H1 (cell line): ENCODE results near the gene SLC22A13. TPM values are rescaled to one million over a fixed set of nuclear protein-coding genes. Genes with fewer than 3 reads are reported as not detected.

Source experiments
- CBX5 ChIP-seq: fragments of 300-800, 300-1000 bp; sonication (generic); IDR thresholded peaks from 2 replicates; pipeline ENCODE4 v1.7.1; 2016; ENCODE audit warnings: antibody characterized with exemption, low read length, low read depth
- polyA plus RNA-seq, 7 experiments: library from polyadenylated mRNA; depleted of rRNA in 3 of 7; stranded (reverse) in 5 of 7; unstranded in 2 of 7; fragments of >200 nt in 5 of 7; fragments of 200-250 nt in 2 of 7; gene quantifications; 1 replicate in 5 of 7; 2 replicates in 1 of 7; 4 replicates in 1 of 7; pipeline versions ENCODE4 v1.2.1 to v1.2.3, GENCODE V29; 2011 to 2013; ENCODE audit warnings: missing spikeins in 2 of 7, mixed read lengths in 2 of 7
- total RNA-seq: library from RNA; stranded (reverse); fragmentation: NEBNext Ultra II Directional; extraction: Animal tissue kit (Norgen Biotek cat#: 25700); gene quantifications from 2 replicates; pipeline ENCODE4 v1.2.1, GENCODE V29; 2021
- TF ChIP-seq, protein P1 (sequence below): fragments of 300-600 bp; sonication (generic); IDR thresholded peaks from 2 replicates; pipeline ENCODE4 v1.7.1; 2012; ENCODE audit warnings: low read length, moderate library complexity, mild to moderate bottlenecking, inconsistent platforms; ENCODE audit not compliant: insufficient replicate concordance

SLC22A13 gene
- total and polyA plus RNA-seq, 2 of the 8 experiments (the other 6 are each of a cell fraction or from before 2014, with no cell fraction given), result 0.05 to 0.41 TPM

DNA sequence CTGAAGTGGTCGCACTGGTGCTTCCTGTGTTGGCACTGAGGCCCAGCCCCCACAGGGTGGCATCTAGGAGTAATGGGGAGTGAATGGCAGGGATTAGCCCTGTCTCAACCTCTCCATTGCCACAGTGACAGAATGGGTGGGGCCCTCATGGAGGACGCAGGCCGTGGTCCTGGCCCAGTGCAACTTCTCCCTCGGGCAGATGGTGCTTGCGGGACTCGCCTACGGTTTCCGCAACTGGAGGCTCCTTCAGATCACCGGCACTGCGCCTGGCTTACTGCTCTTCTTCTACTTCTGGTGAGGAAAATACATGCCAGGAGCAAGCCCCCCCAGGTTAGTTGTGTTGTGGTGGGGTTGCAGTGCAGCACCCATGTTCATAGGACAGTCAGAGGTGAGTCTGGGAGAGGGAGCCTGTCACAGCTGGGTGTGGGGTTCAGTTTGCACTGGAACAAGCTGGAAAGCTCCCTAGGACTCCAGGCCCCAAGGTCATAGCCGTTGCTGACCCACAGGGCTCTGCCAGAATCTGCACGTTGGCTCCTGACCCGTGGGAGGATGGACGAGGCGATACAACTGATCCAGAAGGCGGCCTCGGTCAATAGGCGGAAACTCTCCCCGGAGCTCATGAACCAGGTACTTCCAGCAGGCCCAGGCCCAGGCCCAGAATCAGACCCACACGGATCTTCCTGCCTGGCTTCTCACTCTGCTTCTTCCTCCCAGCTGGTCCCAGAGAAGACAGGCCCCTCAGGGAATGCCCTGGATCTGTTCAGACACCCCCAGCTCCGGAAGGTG is 9.4 kb downstream of the SLC22A13 start (continued):
- TF ChIP-seq, protein P1, sequence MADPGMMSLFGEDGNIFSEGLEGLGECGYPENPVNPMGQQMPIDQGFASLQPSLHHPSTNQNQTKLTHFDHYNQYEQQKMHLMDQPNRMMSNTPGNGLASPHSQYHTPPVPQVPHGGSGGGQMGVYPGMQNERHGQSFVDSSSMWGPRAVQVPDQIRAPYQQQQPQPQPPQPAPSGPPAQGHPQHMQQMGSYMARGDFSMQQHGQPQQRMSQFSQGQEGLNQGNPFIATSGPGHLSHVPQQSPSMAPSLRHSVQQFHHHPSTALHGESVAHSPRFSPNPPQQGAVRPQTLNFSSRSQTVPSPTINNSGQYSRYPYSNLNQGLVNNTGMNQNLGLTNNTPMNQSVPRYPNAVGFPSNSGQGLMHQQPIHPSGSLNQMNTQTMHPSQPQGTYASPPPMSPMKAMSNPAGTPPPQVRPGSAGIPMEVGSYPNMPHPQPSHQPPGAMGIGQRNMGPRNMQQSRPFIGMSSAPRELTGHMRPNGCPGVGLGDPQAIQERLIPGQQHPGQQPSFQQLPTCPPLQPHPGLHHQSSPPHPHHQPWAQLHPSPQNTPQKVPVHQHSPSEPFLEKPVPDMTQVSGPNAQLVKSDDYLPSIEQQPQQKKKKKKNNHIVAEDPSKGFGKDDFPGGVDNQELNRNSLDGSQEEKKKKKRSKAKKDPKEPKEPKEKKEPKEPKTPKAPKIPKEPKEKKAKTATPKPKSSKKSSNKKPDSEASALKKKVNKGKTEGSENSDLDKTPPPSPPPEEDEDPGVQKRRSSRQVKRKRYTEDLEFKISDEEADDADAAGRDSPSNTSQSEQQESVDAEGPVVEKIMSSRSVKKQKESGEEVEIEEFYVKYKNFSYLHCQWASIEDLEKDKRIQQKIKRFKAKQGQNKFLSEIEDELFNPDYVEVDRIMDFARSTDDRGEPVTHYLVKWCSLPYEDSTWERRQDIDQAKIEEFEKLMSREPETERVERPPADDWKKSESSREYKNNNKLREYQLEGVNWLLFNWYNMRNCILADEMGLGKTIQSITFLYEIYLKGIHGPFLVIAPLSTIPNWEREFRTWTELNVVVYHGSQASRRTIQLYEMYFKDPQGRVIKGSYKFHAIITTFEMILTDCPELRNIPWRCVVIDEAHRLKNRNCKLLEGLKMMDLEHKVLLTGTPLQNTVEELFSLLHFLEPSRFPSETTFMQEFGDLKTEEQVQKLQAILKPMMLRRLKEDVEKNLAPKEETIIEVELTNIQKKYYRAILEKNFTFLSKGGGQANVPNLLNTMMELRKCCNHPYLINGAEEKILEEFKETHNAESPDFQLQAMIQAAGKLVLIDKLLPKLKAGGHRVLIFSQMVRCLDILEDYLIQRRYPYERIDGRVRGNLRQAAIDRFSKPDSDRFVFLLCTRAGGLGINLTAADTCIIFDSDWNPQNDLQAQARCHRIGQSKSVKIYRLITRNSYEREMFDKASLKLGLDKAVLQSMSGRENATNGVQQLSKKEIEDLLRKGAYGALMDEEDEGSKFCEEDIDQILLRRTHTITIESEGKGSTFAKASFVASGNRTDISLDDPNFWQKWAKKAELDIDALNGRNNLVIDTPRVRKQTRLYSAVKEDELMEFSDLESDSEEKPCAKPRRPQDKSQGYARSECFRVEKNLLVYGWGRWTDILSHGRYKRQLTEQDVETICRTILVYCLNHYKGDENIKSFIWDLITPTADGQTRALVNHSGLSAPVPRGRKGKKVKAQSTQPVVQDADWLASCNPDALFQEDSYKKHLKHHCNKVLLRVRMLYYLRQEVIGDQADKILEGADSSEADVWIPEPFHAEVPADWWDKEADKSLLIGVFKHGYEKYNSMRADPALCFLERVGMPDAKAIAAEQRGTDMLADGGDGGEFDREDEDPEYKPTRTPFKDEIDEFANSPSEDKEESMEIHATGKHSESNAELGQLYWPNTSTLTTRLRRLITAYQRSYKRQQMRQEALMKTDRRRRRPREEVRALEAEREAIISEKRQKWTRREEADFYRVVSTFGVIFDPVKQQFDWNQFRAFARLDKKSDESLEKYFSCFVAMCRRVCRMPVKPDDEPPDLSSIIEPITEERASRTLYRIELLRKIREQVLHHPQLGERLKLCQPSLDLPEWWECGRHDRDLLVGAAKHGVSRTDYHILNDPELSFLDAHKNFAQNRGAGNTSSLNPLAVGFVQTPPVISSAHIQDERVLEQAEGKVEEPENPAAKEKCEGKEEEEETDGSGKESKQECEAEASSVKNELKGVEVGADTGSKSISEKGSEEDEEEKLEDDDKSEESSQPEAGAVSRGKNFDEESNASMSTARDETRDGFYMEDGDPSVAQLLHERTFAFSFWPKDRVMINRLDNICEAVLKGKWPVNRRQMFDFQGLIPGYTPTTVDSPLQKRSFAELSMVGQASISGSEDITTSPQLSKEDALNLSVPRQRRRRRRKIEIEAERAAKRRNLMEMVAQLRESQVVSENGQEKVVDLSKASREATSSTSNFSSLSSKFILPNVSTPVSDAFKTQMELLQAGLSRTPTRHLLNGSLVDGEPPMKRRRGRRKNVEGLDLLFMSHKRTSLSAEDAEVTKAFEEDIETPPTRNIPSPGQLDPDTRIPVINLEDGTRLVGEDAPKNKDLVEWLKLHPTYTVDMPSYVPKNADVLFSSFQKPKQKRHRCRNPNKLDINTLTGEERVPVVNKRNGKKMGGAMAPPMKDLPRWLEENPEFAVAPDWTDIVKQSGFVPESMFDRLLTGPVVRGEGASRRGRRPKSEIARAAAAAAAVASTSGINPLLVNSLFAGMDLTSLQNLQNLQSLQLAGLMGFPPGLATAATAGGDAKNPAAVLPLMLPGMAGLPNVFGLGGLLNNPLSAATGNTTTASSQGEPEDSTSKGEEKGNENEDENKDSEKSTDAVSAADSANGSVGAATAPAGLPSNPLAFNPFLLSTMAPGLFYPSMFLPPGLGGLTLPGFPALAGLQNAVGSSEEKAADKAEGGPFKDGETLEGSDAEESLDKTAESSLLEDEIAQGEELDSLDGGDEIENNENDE, result no peak
- TF ChIP-seq CBX5, result no peak
